HG03139 (cell line): ENCODE data around the gene CAND2.
A peak's percentile ranks its signal among the peaks of the same experiment; 100 is the strongest.
"Not testable (repeated sequence)": the region's sequence is repeated elsewhere in the genome, so short reads cannot be mapped to it uniquely, and the experiment has no call there.

Experiments used
- ATAC-seq: cut with Tn5 transposase; IDR thresholded peaks from one replicate; pipeline ENCODE4 v1.9.1; 2021; ENCODE audit not compliant: unreplicated experiment

Gene CAND2

DNA sequence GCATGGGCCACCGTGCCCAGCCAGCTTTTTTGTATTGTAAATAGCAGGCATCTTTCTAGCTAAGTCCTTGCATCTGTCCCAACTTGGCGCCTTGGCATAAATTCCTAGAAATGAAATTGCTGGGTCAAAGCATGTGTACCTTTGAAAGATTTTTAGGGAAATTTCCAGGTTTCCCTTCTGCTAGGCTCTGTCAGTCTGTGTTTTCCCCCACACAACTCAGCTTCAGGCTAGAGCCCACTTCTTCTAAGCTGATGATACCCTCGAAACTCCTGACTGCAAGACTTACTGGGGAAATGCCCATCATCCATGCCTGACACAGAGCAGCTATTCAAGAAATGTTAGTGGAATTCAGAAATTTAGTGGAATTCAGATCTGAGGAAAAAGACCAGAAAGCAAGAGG lies 55.7 kb downstream of the CAND2 start:
- ATAC-seq: no peak

- not testable (repeated sequence) for ATAC-seq
Observed at GRCh38 chr3:12853847-12854246, 57.4 kb downstream of the CAND2 start.

GRCh38 chr3:12854565-12854964 lies 58.1 kb downstream of the CAND2 start:
- ATAC-seq: no peak

GRCh38 chr3:12856626-12857025 lies 60.1 kb downstream of the CAND2 start:
- no peak for ATAC-seq

DNA sequence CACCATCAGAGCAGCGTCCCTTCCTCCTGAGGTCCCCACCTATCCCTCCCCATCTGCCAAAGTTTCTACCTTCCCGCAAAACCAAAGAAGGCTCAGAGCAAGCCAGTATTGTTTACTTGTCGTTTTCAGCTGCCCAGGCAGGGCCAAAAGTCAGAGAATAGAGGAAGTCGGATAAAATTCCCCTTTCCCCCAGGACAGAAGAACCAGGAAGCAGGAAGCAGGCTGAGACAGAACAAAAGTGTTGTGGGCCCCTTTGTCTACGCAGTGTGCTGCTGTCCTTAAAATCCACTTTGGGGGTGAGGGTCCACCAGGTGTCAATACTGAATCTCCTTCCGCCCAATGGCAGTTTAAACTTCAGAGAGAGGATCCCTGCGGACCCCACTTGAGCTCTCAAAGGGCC lies 63.4 kb downstream of the CAND2 start:
- ATAC-seq: no peak

DNA sequence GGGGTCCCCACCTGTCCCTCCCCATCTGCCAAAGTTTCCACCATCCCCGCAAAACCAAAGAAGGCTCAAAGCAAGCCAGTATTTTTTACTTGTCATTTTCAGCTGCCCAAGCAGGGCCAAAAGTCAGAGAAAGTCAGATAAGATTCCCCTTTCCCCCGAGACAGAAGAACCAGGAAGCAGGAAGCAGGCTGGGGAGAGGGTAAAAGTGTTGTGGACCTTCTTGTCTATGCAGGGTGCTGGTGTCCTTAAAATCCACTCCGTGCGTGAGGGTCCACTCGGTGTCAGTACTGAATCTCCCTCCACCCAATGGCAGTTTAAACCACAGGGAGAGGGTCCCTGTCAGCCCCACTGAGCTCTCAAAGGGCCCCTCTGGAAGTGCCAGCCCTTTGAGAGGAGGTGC lies 65.1 kb downstream of the CAND2 start:
- ATAC-seq: no peak

DNA sequence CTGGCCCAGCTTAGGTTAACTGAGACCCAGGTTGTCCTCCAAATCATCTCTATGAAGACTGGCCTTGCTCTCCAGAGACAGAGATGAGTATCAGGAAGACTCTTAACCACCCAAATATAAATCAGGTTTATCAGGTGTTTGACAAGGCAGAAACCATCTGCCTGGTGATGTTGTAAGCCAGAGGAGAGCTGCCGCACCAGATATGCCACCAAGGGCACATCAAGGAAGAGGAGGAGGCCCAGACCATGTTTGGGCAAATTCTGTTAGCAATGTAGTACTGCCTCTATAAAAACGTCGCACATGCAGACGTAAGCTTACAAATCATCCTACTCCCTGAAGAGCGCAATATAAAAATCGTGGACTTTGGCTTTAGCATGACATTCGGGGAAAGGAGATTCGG lies 65.9 kb downstream of the CAND2 start:
- ATAC-seq: no peak

DNA sequence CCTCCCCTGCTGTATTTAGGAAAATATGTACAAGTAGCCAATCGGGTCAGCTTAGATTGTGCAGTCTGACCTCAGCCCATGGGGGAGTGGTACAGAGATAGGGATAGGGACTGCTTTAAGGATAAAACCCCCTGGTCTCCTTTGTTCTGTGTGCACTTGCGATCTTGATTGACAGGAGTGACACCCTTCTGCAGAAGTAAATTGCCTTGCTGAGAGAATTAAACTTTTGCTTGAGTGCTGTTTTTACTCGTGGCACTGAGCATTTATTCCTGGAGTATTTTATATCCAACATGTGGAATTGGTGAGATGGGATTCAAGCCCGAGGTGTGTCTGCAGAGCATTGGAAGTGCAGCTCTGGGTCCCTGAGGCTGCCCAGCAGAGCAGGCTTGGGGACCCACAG lies 68.8 kb downstream of the CAND2 start:
- ATAC-seq: no peak

DNA sequence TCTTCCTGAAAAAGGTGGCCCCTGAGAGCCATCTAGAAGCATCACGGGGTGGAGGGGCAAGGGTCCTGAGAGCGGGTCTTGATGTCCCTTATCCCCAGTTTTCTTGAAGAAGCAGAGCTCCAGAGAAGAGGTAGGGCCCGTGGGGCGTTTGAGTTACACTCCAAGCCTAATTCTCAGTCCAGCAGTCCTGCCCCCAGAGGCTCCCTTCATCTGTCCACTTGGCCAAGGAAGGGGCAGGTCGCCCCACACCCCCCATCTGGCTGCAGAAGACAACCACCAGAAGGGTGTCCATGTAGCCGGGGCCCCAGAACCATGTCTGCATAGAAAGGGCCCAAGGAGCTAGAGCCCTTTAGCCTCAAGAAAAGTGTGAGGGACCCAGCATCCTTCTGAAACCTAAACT lies 70.4 kb downstream of the CAND2 start:
- no peak for ATAC-seq

DNA sequence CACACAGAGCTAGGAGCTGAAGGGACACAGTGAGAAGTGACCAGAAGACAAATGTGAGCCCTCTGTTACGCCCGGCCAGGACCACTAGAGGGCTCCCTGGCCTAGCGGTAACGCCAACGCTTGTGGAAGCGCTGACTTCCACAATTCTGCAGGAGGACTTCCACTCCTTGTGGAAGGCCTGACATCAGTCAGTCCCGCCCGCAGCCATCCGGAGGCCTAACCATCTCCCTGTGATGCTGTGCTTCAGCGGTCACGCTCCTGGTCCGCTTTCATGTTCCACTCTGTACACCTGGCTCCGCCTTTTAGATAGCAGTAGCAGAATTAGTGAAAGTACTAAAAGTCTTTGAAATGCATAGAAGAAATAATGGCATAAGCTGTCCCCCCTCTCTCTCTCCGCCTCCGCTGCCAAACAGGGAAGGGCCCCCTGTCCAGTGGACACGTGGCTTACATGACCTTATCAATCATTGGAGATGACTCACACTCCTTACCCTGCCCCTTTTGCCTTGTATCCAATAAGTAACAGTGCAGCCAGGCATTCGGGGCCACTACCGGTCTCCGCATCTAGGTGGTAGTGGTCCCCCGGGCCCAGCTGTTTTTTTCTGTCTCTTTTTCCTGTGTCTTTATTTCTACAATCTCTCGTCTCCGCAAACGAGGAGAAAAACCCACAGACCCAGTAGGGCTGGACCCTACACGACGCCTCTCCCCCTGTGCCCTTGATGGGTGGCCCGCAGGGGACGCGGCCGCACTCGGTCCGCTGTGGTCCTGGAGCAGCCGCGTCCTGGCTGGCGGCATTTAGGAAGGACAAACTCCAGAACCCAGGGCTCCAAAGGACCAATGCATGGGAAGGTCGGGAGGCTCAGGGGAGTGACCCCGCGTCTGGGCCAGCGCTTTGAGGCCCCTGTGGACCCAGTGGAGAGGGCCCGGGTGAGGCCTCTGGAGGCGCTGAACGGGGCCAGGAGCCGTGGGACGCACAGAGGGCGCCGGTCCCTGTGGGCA lies 71.9 kb downstream of the CAND2 start:
- peak; percentile 12 for ATAC-seq

GRCh38 chr3:12869035-12869621 lies 72.6 kb downstream of the CAND2 start:
- ATAC-seq: peak; percentile 50

- ATAC-seq: no peak
Observed at GRCh38 chr3:12870942-12871341, 74.5 kb downstream of the CAND2 start.

DNA sequence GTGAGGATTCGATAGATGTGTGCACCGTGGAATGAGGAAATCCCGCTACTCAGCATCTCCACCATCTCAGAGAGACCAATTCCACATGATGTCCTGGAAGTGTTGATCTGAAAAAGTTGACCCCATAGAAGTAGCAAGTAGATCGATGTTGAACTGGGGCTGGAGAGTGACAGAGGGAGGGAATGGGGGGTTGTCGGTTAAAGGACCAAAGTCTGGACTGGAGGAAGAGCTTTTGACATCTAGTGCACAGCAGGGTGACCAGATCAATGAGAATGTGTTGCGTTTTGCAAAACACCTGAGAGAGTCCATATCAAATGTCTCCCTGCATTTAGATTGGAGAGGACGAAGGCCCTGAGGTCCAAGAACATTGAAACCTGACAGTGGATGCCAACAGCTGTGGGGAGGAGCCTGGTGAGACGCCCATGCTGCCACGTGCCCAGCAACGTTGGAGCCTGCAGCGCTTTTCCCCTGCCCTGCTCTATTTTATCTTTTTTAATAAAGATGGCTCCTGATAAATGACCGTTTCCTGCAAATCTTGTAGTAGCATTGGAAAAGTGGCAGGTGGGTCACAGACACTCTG lies 75.0 kb downstream of the CAND2 start:
- ATAC-seq: no peak

DNA sequence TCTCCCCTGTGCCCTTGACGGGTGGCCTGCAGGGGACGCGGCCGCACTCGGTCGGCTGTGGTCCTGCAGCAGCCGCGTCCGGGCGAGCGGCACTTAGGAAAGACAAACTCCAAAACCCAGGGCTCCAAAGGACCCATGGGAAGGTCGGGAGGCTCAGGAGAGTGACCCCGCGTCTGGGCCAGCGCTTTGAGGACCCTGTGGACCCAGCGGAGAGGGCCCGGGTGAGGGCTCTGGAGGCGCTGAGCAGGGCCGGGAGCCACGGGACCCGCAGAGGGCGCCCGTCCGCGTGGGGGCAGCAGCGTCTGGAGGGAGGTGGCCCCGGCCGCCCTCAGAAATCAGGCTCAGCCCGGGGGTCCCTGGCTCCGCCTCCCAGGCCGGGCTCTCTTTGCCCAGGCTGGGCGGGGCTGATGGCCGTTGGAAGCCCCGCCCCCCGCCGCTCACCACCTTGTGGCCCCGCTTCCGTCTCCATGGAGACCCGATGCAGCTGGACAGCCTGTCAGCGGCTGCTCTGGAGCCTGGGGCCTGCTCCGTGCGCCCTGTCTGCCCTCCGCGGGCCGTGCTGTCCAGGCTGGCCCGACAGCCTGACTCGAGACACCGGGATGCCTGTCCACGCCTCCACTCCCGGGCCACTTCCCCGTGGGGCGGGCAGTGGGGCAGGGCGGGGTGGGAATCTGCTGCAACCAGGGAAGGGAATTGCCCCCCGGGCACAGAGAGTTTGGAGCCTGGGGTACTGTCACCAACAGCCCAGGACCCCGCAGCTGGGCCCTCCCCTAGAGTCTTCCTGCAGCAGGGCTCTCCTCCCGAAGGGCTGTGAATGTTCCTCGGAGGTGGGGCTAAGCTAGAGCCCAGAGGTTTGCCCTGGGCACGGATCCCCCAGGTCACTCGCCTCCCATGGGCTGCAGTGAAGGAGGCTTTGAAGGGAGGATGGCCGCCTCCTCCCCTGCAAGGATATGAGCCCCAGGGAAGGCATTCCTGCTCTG lies 79.7 kb downstream of the CAND2 start:
- no peak for ATAC-seq

GRCh38 chr3:12877040-12877439 lies 80.6 kb downstream of the CAND2 start:
- no peak for ATAC-seq

DNA sequence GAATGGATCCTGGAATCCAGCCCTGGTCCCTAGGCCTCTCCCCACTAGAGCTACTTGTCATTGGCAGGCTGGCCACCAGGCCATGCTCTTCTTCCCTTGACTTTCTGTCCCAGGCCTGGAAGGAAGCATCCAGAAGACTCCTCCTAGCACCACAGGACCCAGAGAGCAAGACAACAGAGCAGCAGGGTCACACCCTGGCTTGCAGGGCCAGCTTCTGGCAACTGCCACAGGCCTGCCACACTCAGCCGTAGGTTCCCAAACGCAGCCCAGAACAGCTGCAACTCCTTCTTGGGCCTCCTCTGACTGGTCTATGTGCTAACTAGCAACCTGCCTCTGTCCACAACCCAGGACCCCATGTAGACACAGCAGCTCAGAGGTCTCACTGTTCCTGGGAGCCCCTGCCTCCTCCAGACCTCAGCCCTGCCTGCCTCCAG lies 81.7 kb downstream of the CAND2 start:
- no peak for ATAC-seq

DNA sequence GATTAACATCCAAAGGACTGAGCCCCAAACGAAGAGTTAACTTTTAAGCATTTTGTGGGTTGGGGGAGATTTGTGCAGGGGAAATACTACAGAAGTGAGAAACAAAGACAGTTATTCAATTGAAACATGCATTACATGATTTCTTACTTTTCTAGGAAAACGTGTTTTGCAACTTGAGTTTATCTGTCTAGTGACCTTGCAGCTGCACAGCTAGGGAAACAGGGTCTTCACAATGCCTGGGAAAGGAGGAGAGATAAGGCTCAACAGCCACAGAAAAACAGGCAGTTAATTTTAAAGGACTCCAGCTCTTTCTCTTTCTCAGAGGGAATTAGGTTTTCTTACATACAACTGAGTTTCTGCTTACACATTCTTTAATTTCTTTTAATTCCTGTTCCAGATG lies 82.3 kb downstream of the CAND2 start:
- ATAC-seq: not testable (repeated sequence)

DNA sequence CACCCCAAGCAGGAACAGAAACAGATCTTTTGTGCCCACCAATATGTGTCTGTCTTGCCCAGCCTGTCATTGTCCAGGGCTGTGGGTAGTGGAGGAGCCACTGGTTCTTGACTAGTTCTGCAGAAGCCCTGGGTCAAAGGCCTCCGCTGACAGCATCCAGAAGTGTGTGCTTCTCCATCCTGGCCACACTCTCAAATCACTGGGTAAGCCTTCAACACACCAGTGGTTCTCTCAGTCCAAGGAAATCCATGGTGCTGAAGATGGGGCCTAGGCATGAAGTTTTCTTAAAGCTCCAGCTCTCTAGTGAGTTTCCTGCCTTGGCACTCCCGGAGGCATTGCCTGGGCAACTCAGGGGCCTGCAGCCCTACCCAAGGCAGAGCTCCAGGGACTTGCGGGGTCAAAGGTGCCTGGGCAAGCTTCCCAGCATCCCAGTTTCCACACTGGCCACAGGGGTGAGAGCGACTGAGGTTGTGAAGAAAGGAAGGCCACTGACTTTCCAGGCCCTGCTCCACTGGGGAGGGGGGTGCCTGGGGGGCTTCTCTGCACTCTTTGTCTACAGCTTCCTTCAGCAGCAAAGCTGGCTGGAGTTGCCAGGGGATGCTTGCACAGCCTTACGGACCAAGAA lies 82.8 kb downstream of the CAND2 start:
- no peak for ATAC-seq

DNA sequence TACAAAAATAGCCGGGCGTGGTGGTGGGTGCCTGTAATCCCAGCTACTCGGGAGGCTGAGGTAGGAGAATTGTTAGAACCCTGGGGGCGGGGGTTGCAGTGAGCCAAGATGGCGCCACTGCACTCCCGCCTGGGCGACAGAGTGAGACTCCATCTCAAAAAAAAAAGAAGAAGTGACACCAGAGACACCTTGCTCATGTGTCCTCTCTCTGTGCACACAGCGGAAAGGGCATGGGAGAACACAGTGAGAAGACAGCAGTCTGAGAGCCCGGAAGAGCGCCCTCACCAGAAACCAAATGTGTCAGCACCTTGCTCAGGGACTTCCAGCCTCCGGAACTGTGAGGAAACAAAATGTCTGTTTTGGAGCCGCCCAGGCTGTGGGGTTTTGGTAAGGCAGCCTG lies 85.4 kb downstream of the CAND2 start:
- not testable (repeated sequence) for ATAC-seq
